Measurements from ENCODE around the gene METAP1.

DNA sequence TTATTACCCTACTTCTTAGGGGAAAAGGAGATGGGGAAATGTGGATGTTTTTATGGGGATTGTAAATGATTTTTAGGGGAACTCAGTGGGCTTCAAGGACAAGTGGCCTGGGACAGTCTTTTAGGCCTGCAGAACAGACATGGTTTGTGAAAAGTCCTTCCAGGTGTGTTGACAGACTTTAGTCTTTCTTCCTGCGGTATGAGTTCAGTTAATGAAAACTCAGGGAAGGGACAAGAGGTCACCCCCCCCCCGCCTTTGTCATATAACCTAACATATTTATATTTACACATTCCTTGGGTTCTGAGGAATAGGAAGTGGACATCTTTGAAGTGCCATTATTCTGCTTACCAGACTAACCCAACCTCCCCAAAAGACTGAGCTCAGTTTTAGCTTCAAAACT lies 31.8 kb downstream of the METAP1 start:
- TF ChIP-seq, protein P1, sequence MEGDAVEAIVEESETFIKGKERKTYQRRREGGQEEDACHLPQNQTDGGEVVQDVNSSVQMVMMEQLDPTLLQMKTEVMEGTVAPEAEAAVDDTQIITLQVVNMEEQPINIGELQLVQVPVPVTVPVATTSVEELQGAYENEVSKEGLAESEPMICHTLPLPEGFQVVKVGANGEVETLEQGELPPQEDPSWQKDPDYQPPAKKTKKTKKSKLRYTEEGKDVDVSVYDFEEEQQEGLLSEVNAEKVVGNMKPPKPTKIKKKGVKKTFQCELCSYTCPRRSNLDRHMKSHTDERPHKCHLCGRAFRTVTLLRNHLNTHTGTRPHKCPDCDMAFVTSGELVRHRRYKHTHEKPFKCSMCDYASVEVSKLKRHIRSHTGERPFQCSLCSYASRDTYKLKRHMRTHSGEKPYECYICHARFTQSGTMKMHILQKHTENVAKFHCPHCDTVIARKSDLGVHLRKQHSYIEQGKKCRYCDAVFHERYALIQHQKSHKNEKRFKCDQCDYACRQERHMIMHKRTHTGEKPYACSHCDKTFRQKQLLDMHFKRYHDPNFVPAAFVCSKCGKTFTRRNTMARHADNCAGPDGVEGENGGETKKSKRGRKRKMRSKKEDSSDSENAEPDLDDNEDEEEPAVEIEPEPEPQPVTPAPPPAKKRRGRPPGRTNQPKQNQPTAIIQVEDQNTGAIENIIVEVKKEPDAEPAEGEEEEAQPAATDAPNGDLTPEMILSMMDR (conservative IDR thresholded peaks at IDR 0.05), result no peak
- TF ChIP-seq ZFX (IDR thresholded peaks at IDR 0.05), result no peak

Measured in C4-2B (cell line).